Gastrocnemius medialis (tissue), 4 donors: Measurements from ENCODE around the gene ADD1. TPM values are rescaled to one million over a fixed set of nuclear protein-coding genes. Genes with fewer than 3 reads are reported as not detected.

Source experiments
- ATAC-seq, 2 donors: fragments of 150-250 bp; one replicate each; pipeline ENCODE4 v1.9.1; 2016
- DNase-seq, 2 donors: peaks; one replicate each; pipeline ENCODE4 v3.0.0-alpha.2; 2019
- H3K27ac ChIP-seq, 4 donors: fragments of 200-600 bp; sonication (generic); 1 replicate in 1 of 4; 2 replicates in 3 of 4; pipeline ENCODE4 v1.5.1; 2016 to 2018; ENCODE audit warnings: mild to moderate bottlenecking in 2 of 4, moderate library complexity in 1 of 4
- H3K27me3 ChIP-seq, 3 donors: fragments of 200-600 bp; sonication (generic) in 2 of 3; 1 replicate in 1 of 3; 2 replicates in 2 of 3; pipeline versions ENCODE4 v1.5.1 to v1.6.0; 2016 to 2019; ENCODE audit warnings: mild to moderate bottlenecking in 1 of 3, moderate library complexity in 1 of 3
- H3K36me3 ChIP-seq, 2 donors: fragments of 200-600 bp; sonication (generic) in 1 of 2; one replicate each; pipeline ENCODE4 v1.5.1; 2017 to 2018
- H3K4me1 ChIP-seq, 2 donors: fragments of 200-600 bp; sonication (generic) in 1 of 2; one replicate each; pipeline ENCODE4 v1.5.1; 2016 to 2017; ENCODE audit warnings: mild to moderate bottlenecking in 2 of 2
- H3K4me3 ChIP-seq, 4 donors: fragments of 200-600 bp; sonication (generic) in 3 of 4; 1 replicate in 1 of 4; 2 replicates in 3 of 4; pipeline ENCODE4 v1.5.1; 2016 to 2019; ENCODE audit warnings: mild to moderate bottlenecking in 2 of 4
- H3K9me3 ChIP-seq, 3 donors: fragments of 200-600 bp; sonication (generic) in 2 of 3; 1 replicate in 1 of 3; 2 replicates in 2 of 3; pipeline ENCODE4 v1.5.1; 2016 to 2019
- POLR2A ChIP-seq, 2 donors: fragments of 450-650 bp; IDR thresholded peaks; one replicate each; pipeline ENCODE4 v1.6.1; 2017; ENCODE audit warnings: antibody characterized with exemption in 2 of 2, mild to moderate bottlenecking in 2 of 2, moderate library complexity in 2 of 2
- in situ Hi-C, 4 donors: fragments of 200-750 bp; cut with MboI; loops; one replicate each; pipeline versions ENCODE4 v1.15.0 to v1.8.0; 2017; ENCODE audit warnings: low sequenced_read_pairs in 4 of 4
- intact Hi-C: fragments of 100-400 bp; cut with DNase I; formaldehyde crosslinking; loops from one replicate; pipeline ENCODE4 v1.15.1; 2023; ENCODE audit warnings: low total_unique reads
- total RNA-seq, 4 donors: library from RNA; depleted of rRNA; stranded (reverse); fragments of >200 nt; gene quantifications; one replicate each; pipeline versions ENCODE4 v1.1.0 to v1.2.3, GENCODE V29; 2016
- TF ChIP-seq, protein P1 (sequence below), 5 experiments: fragments of 450-650 bp in 3 of 5; fragments of 200-600 bp in 2 of 5; sonication (generic) in 2 of 5; IDR thresholded peaks in 4 of 5; conservative IDR thresholded peaks in 1 of 5; 1 replicate in 4 of 5; 2 replicates in 1 of 5; pipeline ENCODE4 v1.5.1; 2016 to 2019; ENCODE audit warnings: antibody characterized with exemption in 5 of 5, mild to moderate bottlenecking in 3 of 5, moderate library complexity in 3 of 5

The ADD1 gene
- total RNA-seq, 4 donors from 2014 or later: 144 to 255 (median 178) TPM

DNA sequence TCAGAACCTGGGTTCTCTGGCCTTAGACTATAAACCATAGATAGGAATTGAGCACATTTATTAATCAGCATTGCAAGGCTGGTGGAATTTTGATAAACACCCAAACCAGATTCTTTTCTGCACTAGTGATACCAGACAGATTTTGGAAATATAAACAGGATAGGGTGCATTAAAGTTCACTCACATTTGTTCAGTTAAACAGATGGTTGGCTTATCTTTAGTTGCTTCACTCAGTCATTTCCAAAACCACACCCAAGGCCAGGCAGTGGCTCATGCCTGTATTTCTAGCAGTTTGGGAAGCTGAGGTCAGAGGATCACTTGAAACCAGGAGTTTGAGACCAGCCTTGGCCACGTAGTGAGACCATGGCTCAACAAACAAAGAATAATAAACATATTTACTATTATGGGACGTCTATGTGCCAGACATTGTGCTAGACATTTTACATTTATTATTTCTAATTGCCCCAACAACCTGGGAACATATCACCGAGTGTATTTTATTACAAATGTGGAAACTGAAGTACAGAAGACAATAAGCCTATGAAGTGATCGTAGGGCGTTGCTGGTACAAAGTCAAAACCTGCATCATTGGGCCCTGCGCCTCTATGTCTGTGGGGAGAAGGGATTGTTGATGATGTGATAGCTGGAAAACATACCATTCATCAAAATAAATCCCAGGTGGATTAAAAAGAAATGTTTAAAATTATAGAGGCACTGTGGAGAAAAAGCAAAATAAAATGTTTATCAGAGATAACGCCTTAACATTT is 15.0 kb downstream of the ADD1 start:
- Histone ChIP-seq H3K27ac (peak overlapping the region; percentile 70 to 84 (median 79)), H3K4me3 (peak overlapping the region in 2 of 4 donors; percentile 1 to 7), H3K4me1 (peaks cover 98 to 100% of the 10 kb centered on the region in 2 donors), H3K27me3 (no peaks in the 10 kb centered on the region), H3K9me3 (no peaks in the 10 kb centered on the region), H3K36me3 (peaks cover 0 to 8% of the 10 kb centered on the region in 2 donors)
- in situ Hi-C loops: no loop called here
- ATAC-seq (peak; percentile 41 to 61), DNase-seq (peak in 1 of 2 donors; percentile 47)
- no peak for TF ChIP-seq POLR2A (IDR thresholded peaks at IDR 0.05)
- intact Hi-C loops: no loop called here

DNA sequence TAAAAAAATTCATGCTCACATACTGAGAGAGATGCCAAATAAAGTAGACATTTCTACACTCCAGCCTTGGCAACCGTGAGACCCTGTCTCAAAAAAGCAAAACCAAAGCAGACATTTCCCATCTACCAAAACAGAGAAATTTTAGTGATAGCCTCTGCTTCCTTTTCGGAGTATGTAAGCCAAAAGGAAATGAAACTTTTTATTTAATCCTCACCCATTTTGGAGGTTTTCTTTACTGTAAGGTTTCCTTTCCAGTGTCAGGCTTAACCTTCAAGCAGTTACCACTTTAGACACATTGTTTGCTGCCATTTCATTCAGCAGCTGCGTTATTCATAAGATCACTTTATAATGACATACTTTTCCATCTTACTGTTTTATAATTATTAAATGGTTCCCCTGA is 15.9 kb downstream of the ADD1 start:
- in situ Hi-C loops: no loop called here
- H3K27ac ChIP-seq: peak overlapping the region; percentile 70 to 84 (median 79)
- no peak for DNase-seq
- ATAC-seq: no peak
- intact Hi-C loops: no loop called here
- H3K9me3 ChIP-seq: no peaks in the 10 kb centered on the region
- no peaks in the 10 kb centered on the region for H3K36me3 ChIP-seq
- no peaks in the 10 kb centered on the region for H3K27me3 ChIP-seq
- peaks cover 97 to 100% of the 10 kb centered on the region in 2 donors for H3K4me1 ChIP-seq
- TF ChIP-seq, protein P1, sequence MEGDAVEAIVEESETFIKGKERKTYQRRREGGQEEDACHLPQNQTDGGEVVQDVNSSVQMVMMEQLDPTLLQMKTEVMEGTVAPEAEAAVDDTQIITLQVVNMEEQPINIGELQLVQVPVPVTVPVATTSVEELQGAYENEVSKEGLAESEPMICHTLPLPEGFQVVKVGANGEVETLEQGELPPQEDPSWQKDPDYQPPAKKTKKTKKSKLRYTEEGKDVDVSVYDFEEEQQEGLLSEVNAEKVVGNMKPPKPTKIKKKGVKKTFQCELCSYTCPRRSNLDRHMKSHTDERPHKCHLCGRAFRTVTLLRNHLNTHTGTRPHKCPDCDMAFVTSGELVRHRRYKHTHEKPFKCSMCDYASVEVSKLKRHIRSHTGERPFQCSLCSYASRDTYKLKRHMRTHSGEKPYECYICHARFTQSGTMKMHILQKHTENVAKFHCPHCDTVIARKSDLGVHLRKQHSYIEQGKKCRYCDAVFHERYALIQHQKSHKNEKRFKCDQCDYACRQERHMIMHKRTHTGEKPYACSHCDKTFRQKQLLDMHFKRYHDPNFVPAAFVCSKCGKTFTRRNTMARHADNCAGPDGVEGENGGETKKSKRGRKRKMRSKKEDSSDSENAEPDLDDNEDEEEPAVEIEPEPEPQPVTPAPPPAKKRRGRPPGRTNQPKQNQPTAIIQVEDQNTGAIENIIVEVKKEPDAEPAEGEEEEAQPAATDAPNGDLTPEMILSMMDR (IDR thresholded peaks at IDR 0.05 in 4 of 5, conservative IDR thresholded peaks at IDR 0.05 in 1 of 5): no peak
- TF ChIP-seq POLR2A (IDR thresholded peaks at IDR 0.05): no peak
- no peak overlapping the region for H3K4me3 ChIP-seq

DNA sequence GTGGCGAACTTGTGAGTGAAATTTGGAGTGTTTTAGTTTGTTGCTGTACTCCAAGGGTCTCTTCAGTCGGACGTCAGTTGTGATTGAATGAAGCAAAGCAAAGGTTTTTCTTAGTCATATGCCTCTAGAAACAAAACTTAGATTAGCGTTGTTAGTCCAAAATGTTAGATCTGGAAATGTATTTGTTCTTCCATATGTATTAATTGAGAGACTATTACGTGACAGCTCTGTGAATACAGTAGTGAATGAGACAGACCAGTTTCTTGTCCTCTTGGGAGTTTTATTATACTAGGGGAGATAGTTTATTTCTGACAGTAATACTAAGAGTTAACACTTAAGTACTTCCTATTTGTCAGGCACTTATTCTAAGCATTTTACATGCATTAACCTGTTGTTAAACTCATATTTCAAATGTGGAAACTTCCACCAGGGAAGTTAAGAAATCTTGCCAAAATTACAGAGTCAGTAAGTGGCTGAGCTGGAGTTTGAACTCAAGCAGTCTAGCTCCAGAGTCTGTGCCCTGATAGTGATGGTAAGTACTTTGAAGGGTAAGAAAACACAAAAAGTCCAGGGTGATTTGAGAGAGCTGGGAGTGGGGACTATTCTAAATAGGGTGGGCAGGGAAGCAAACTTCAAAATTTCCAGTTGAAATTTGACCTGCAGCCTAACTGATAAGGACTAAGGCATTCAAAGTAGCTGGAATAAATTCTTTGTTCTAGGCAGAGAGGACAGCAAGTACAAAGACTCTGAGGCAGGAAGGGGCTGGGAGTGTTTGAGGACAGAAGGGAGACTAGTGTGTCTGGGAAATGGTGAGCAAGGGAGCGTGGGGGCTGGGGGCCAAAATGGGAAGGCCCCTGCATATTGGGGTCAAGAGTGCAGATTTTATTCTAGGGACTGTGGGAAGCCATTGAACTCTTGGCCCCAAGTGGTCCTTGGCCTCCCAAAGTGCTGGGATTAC is 17.0 kb downstream of the ADD1 start:
- intact Hi-C loops: loop anchor here (10.0 kb wide), 2 partner anchors 96 to 326 kb away; partner anchors contain the start of gene FAM193A
- H3K4me3 ChIP-seq: peak overlapping the region in 1 of 4 donors; percentile 6
- no peaks in the 10 kb centered on the region for H3K27me3 ChIP-seq
- H3K9me3 ChIP-seq: no peaks in the 10 kb centered on the region
- in situ Hi-C loops: no loop called here
- H3K4me1 ChIP-seq: peaks cover 97 to 100% of the 10 kb centered on the region in 2 donors
- H3K27ac ChIP-seq: peak overlapping the region; percentile 70 to 84 (median 79)
- DNase-seq (no peak), ATAC-seq (peak; percentile 34 to 45)
- peak in 1 of 2 donors; percentile 13 for TF ChIP-seq POLR2A (IDR thresholded peaks at IDR 0.05)
- TF ChIP-seq, protein P1 (IDR thresholded peaks at IDR 0.05 in 4 of 5, conservative IDR thresholded peaks at IDR 0.05 in 1 of 5): no peak
- no peaks in the 10 kb centered on the region for H3K36me3 ChIP-seq

DNA sequence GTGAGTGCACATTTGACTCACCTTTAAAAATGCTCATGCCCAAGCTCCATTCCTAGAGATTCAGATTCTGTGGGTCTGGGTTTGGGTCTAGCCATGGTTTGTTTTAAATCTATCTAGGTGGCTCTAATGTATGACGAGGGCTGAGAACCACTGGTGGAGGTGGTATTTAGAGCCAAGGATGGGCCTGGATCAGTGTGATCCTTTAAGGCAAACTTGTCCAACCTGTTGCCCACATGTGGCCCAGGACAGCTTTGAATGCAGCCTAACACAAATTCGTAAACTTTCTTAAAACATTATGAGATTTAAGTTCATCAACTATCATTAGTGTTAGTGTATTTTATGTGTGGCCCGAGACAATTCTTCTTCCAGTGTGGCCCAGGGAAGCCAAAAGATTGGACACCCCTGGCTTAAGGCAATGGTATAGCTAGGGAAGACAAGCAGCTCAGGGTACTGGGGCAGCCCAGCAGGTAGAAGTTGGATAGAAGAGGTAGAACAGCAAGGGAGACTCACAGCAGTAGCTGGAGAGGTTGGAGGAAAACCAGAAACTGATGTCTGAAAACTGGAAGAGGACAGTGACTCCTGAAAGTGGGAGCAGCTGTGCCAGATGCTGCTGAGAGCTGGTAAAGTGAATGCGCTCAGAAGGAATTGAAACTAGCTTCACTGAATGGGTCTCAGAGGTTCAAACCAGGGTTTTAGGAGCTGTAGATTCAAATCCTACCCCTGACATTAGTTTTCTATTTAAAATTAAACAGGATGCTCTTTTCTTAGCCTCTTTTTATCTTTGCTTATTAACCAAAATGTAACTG is 18.2 kb downstream of the ADD1 start:
- intact Hi-C loops: loop anchor here (10.0 kb wide), 2 partner anchors 97 to 327 kb away; partner anchors contain the start of gene FAM193A
- no peaks in the 10 kb centered on the region for H3K27me3 ChIP-seq
- ATAC-seq: peak in 1 of 2 donors; percentile 13
- in situ Hi-C loops: no loop called here
- DNase-seq: no peak
- H3K4me3 ChIP-seq: peak overlapping the region; percentile 3 to 36 (median 23)
- peak overlapping the region; percentile 70 to 84 (median 79) for H3K27ac ChIP-seq
- H3K9me3 ChIP-seq: no peaks in the 10 kb centered on the region
- H3K36me3 ChIP-seq: no peaks in the 10 kb centered on the region
- TF ChIP-seq, protein P1 (IDR thresholded peaks at IDR 0.05 in 4 of 5, conservative IDR thresholded peaks at IDR 0.05 in 1 of 5): no peak
- no peak for TF ChIP-seq POLR2A (IDR thresholded peaks at IDR 0.05)
- H3K4me1 ChIP-seq: peaks cover 98 to 100% of the 10 kb centered on the region in 2 donors
